ENCODE data around the gene PCSK6.

The PCSK6 gene

DNA sequence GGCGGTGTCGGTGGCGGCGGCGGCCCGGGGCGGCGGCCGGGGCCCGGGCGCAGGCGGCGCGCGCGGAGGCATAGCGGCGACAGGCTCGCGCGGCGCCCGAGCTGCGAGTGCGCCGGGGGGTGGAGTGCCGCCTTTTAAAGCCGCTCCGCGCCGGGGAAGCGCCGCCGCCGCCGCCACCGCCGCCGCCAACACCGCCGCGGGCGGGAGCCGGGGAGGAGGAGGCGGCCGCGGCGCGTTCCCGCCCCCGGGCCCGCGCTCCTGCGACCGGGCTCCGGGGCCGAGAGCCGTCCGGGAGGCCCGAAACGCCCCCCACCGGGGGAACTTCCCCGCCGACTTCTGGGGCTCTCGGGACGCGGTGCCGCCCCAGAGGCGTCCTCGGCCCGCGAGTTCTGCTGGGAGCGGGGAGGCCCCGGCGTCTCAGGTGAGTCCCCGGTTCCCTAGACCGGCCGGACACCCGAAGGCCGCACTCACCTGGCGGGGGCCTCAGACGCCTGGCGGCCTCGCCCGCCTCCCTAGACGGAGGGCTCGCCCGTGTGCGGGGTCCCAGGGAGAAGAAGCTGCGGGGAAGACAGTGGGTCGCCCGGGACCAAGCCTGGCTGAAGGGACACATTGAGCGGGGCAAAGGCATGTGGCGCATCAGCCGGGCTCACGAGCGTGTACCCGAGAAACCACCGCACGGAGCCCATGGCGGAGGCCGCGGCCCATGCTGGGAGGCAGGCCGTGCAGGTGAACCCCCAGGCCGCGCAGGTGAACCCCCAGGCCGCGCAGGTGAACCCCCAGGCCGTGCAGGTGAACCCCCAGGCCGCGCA lies at the start of gene PCSK6:
Gene PCSK6, minus strand, starts transcription at position 109 of the 809 bp plus-strand sequence. Its CDS starts 37 bp downstream, at position 72.
- H3K9me3 ChIP-seq (ENCODE audit: insufficient read depth, low read length, severe bottlenecking) = no peaks in the 10 kb centered on the region
- no peak within 1 kb of the TSS for H3K4me3 ChIP-seq (ENCODE audit: low read depth in 1 of 2, low read length in 2 of 2)
- H3K9ac ChIP-seq (ENCODE audit: low read depth, low read length) = no peak within 1 kb of the TSS
- H3K4me2 ChIP-seq (ENCODE audit: insufficient read depth, low read length) = no peak within 1 kb of the TSS
- H4K20me1 ChIP-seq (ENCODE audit: insufficient read depth, low read length) = no peaks in the 10 kb centered on the region
- H3K27me3 ChIP-seq (ENCODE audit: insufficient read depth, low read length, poor library complexity) = no peaks in the 10 kb centered on the region
- TF ChIP-seq EZH2 (IDR thresholded peaks at IDR 0.05; ENCODE audit: borderline replicate concordance, low read depth, low read length, severe bottlenecking) = no peak
- TF ChIP-seq, protein P1, sequence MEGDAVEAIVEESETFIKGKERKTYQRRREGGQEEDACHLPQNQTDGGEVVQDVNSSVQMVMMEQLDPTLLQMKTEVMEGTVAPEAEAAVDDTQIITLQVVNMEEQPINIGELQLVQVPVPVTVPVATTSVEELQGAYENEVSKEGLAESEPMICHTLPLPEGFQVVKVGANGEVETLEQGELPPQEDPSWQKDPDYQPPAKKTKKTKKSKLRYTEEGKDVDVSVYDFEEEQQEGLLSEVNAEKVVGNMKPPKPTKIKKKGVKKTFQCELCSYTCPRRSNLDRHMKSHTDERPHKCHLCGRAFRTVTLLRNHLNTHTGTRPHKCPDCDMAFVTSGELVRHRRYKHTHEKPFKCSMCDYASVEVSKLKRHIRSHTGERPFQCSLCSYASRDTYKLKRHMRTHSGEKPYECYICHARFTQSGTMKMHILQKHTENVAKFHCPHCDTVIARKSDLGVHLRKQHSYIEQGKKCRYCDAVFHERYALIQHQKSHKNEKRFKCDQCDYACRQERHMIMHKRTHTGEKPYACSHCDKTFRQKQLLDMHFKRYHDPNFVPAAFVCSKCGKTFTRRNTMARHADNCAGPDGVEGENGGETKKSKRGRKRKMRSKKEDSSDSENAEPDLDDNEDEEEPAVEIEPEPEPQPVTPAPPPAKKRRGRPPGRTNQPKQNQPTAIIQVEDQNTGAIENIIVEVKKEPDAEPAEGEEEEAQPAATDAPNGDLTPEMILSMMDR (IDR thresholded peaks at IDR 0.05; ENCODE audit: borderline replicate concordance, extremely low read depth, low read length, poor library complexity, severe bottlenecking) = no peak
- H2AFZ ChIP-seq (ENCODE audit: low read depth, low read length) = no peak within 1 kb of the TSS
- H3K27ac ChIP-seq (ENCODE audit: low read length) = no peak within 1 kb of the TSS
- H3K79me2 ChIP-seq (ENCODE audit: insufficient read depth, low read length) = no peaks in the 10 kb centered on the region
- DNase-seq = no peak
- H3K36me3 ChIP-seq (ENCODE audit: insufficient read depth, low read length) = no peaks in the 10 kb centered on the region
- H3K4me1 ChIP-seq (ENCODE audit: insufficient read depth, low read length) = no peaks in the 10 kb centered on the region
- no peak for ATAC-seq (ENCODE audit: insufficient read depth, low read depth)

DNA sequence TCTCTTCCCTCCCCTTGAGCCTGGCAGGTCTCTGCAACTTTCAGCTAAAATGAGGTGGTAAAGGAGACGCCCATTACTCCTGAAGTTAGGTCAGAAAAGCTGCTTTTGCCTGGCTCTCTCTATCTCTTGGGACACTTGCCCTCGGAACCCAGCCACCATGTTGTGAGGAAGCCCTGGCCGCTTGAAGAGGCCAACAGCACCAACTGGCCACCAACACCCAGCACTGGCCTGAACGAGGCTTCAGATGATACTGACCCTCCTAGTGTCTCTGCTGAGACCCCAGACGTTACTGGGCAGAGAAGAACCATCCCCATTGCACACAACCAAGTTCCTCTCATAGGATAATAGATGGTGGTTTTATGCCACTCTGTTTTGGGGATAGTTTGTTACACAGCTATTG lies 49.5 kb upstream of the PCSK6 start:
- Histone ChIP-seq H3K79me2 (ENCODE audit: insufficient read depth, low read length) (no peaks in the 10 kb centered on the region), H3K36me3 (ENCODE audit: insufficient read depth, low read length) (no peaks in the 10 kb centered on the region), H3K4me3 (ENCODE audit: low read depth in 1 of 2, low read length in 2 of 2) (no peak overlapping the region), H3K27me3 (ENCODE audit: insufficient read depth, low read length, poor library complexity) (no peaks in the 10 kb centered on the region), H3K9ac (ENCODE audit: low read depth, low read length) (no peak overlapping the region), H3K9me3 (ENCODE audit: insufficient read depth, low read length, severe bottlenecking) (no peaks in the 10 kb centered on the region), H3K27ac (ENCODE audit: low read length) (no peak overlapping the region), H2AFZ (ENCODE audit: low read depth, low read length) (no peak overlapping the region), H3K4me2 (ENCODE audit: insufficient read depth, low read length) (no peak overlapping the region), H3K4me1 (ENCODE audit: insufficient read depth, low read length) (no peaks in the 10 kb centered on the region), H4K20me1 (ENCODE audit: insufficient read depth, low read length) (no peaks in the 10 kb centered on the region)
- TF ChIP-seq, protein P1 (IDR thresholded peaks at IDR 0.05; ENCODE audit: borderline replicate concordance, extremely low read depth, low read length, poor library complexity, severe bottlenecking) = no peak
- TF ChIP-seq EZH2 (IDR thresholded peaks at IDR 0.05; ENCODE audit: borderline replicate concordance, low read depth, low read length, severe bottlenecking) = no peak
- no peak for DNase-seq
- ATAC-seq (ENCODE audit: insufficient read depth, low read depth) = no peak

DNA sequence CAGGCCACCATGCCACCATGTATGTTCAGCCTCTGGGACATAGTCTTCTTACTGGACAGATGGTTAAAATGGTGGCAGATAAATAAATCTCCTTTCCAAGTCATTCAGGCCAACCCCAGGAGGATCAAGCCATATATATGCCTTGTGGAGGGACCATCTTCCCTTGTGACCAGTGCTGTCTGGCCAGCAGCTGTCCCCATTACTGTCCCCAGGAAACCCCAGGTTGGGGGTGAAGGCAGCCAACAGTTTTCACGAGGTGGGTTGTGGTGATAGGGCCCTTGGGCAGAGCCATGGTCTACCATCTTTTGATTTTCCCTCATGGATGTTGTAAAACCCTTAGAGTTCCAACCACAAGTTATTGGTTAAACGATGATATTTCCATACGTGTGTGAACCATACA lies 48.7 kb upstream of the PCSK6 start:
- Histone ChIP-seq H3K4me2 (ENCODE audit: insufficient read depth, low read length) (no peak overlapping the region), H4K20me1 (ENCODE audit: insufficient read depth, low read length) (no peaks in the 10 kb centered on the region), H3K9ac (ENCODE audit: low read depth, low read length) (no peak overlapping the region), H3K4me3 (ENCODE audit: low read depth in 1 of 2, low read length in 2 of 2) (no peak overlapping the region), H3K36me3 (ENCODE audit: insufficient read depth, low read length) (no peaks in the 10 kb centered on the region), H3K79me2 (ENCODE audit: insufficient read depth, low read length) (no peaks in the 10 kb centered on the region), H3K9me3 (ENCODE audit: insufficient read depth, low read length, severe bottlenecking) (no peaks in the 10 kb centered on the region), H3K4me1 (ENCODE audit: insufficient read depth, low read length) (no peaks in the 10 kb centered on the region), H3K27me3 (ENCODE audit: insufficient read depth, low read length, poor library complexity) (no peaks in the 10 kb centered on the region), H3K27ac (ENCODE audit: low read length) (no peak overlapping the region), H2AFZ (ENCODE audit: low read depth, low read length) (no peak overlapping the region)
- no peak for TF ChIP-seq EZH2 (IDR thresholded peaks at IDR 0.05; ENCODE audit: borderline replicate concordance, low read depth, low read length, severe bottlenecking)
- TF ChIP-seq, protein P1 (IDR thresholded peaks at IDR 0.05; ENCODE audit: borderline replicate concordance, extremely low read depth, low read length, poor library complexity, severe bottlenecking) = no peak
- DNase-seq (no peak), ATAC-seq (ENCODE audit: insufficient read depth, low read depth) (no peak)
